GM18951 (cell line): Measurements from ENCODE around the gene CNEP1R1.

Experiments used
- POLR2A ChIP-seq: IDR thresholded peaks from 4 replicates; pipeline ENCODE4 v1.6.1; 2011; ENCODE audit warnings: mild to moderate bottlenecking; ENCODE audit not compliant: insufficient read length, insufficient read depth; ENCODE audit errors: extremely low read depth
- in situ Hi-C: fragments of 300-500 bp; cut with MboI; formaldehyde crosslinking; loops from one replicate; pipeline ENCODE4 v1.12.0; 2022; ENCODE audit warnings: low sequenced_read_pairs, mixed read lengths, inconsistent platforms; ENCODE audit not compliant: unreplicated experiment

Gene CNEP1R1

DNA sequence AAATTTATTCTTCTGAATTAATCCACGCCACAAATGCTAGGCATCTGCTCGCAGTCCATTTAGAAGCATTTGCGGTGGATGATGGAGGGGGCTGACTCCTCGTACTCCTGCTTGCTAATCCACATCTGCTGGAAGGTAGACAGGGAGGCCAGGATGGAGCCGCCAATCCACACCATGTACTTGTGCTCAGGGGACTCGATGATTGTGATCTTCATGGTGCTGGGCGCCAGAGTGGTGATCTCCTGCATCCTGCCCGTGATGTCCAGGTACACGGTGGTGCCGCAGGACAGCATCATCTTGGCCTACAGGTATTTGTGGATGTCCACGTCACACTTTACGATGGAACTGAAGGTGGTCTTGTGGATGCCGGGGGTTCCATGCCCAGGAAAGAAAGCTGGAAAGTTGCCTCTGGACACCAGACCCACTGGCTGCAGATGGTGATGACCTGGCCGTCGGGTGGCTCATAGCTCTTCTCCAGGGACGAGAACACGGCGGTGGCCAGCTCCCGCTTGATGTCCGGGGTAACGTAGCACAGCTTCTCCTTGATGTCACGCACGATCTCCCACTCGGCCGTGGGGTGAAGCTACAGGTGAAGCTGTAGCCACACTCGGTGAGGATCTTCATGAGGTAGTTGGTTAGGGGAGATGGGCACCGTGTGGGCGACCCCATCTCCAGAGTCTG lies 33.2 kb downstream of the CNEP1R1 start:
- in situ Hi-C loops: no loop called here
- no peak for TF ChIP-seq POLR2A

DNA sequence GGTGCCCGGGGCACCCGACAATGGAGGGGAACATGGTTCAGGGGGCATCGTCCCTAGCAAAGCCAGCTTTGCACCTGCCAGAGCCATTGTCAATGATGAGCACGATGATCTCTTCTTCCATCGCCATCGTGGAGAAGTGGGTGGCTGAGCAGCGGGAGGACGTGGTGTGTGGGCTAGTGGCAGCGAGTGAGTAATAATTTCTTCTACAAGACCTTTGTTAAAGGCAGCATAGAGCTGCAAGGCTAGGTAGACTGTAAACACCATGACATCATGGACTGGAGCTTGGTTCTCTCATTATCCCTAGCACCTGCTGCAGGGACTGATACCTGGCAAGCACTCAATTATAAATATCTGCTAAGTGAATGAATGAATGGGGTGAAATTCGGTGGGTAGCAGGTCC lies 34.1 kb downstream of the CNEP1R1 start:
- in situ Hi-C loops: no loop called here
- no peak for TF ChIP-seq POLR2A

- TF ChIP-seq POLR2A: no peak
- in situ Hi-C loops: loop anchor here (10.0 kb wide), 1 partner anchor 145 kb away; no protein-coding TSS in a partner anchor
Measured at GRCh38 chr16:50059669-50060068, 34.6 kb downstream of the CNEP1R1 start.

- TF ChIP-seq POLR2A: no peak
- in situ Hi-C loops: loop anchor here (10.0 kb wide), 1 partner anchor 143 kb away; no protein-coding TSS in a partner anchor
Measured at GRCh38 chr16:50061326-50061725, 36.3 kb downstream of the CNEP1R1 start.

DNA sequence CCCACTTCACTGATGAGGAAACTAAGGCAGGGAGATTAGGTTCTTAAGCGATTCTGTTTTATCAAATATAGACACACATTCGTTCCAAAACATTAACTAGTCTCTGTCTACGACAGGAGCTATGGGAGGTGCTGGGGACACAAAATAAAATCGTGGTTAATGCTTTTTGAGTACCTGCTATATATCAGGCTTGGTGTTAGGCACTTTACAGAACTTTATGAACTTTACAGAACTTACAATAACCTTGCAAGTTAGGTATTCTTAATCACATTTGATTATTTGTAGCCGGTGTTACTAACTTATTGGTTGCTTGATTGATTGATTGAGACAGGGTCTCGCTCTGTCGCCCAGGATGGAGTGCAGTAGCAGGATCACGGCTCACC lies 40.2 kb downstream of the CNEP1R1 start:
- no peak for TF ChIP-seq POLR2A
- in situ Hi-C loops: loop anchor here (10.0 kb wide), 1 partner anchor 140 kb away; no protein-coding TSS in a partner anchor

- in situ Hi-C loops: loop anchor here (10.0 kb wide), 1 partner anchor 139 kb away; no protein-coding TSS in a partner anchor
- peak; percentile 82 for TF ChIP-seq POLR2A
Measured at GRCh38 chr16:50065624-50066481, 40.8 kb downstream of the CNEP1R1 start, which contains the start of gene HEATR3. Gene HEATR3, plus strand, starts transcription at chr16:50065970. Its CDS starts 162 bp downstream, at chr16:50066132.

- no peak for TF ChIP-seq POLR2A
- in situ Hi-C loops: loop anchor here (10.0 kb wide), 1 partner anchor 138 kb away; no protein-coding TSS in a partner anchor
Measured at GRCh38 chr16:50066482-50067289, 41.7 kb downstream of the CNEP1R1 start.

DNA sequence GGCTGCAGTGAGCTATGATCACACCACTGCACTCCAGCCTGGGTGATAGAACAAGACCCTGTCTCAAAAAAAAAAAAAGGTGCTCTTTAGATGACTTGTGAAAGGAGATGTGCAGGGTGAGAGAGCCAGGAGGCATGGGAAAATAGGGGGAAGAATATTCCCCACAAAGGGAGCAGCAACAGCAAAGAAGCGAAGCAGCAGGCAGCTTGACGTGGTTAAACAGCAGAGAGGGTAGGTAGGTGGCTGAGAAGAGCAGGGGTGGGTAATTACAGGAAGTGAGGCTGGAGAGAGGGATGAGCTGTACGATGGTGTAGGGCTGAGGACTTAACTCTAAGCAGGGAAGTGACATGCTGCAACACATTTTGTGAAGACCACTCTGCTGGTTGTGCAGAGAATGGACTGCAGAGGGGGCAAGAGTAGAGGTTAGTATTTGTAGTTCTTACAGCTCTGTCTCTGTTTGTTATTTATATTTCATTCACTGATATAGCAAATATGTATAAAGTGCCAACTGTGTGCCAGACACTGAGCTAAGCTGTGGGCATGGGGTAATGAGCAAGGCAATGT lies 42.3 kb downstream of the CNEP1R1 start:
- no peak for TF ChIP-seq POLR2A
- in situ Hi-C loops: loop anchor here (10.0 kb wide), 1 partner anchor 137 kb away; no protein-coding TSS in a partner anchor

DNA sequence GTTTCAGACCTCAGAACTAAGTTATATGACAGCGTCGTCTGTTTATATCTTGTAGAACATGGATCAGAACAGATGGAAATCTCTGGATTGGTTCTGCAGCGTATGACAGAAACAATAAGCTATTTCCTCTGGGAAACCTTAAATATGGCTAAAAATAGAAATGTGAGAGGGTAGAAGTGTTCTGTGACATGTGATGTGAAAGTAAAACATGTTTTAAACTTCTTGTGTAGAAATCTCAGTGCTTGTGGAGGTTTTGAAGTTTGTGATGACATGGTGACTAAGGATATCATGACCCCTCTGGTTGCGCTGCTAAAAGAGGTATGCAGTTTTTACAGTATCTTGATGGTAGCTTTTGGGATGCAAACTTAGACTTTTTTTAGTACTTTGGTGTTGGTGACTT lies 43.5 kb downstream of the CNEP1R1 start:
- in situ Hi-C loops: loop anchor here (10.0 kb wide), 1 partner anchor 136 kb away; no protein-coding TSS in a partner anchor
- TF ChIP-seq POLR2A: no peak

DNA sequence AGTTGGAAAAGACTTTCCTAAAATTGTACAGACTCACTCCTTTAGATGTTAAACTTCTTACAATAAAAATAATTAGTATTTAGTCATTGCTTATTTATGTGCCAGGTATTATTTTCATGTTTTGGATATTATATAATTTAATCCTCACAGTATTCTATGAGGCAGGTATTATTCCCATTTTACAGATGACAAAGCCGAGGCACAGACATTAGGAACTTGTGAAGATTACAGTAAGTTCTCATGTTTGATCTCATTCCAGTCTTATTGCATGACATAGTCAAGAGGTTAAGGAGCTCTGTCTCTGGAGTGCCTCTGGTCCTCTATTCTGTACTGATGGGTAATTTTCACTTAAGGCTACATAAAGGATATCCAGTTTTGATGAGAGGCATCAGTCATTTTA lies 44.0 kb downstream of the CNEP1R1 start:
- no peak for TF ChIP-seq POLR2A
- in situ Hi-C loops: loop anchor here (10.0 kb wide), 1 partner anchor 136 kb away; no protein-coding TSS in a partner anchor

- TF ChIP-seq POLR2A: no peak
- in situ Hi-C loops: no loop called here
Measured at GRCh38 chr16:50071075-50071671, 46.1 kb downstream of the CNEP1R1 start.

DNA sequence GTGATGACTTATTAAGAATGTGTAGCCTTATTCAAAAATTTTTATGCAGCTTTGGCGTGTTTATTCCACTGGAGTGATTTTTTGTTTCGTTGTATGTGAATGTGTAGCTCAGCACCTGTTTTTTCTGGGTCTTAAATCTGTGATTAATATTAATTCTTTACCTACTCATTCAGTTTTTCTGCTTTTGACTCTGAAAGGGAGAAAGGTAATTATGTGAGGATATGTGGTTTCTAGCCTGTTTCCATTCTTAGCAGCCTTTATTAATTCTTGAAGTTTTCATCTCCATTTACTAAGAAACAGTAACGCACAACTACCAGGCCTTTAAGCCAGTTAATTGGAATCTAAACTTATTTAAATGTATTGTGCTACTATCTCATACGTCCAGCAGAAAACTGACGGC lies 47.7 kb downstream of the CNEP1R1 start:
- in situ Hi-C loops: no loop called here
- no peak for TF ChIP-seq POLR2A

DNA sequence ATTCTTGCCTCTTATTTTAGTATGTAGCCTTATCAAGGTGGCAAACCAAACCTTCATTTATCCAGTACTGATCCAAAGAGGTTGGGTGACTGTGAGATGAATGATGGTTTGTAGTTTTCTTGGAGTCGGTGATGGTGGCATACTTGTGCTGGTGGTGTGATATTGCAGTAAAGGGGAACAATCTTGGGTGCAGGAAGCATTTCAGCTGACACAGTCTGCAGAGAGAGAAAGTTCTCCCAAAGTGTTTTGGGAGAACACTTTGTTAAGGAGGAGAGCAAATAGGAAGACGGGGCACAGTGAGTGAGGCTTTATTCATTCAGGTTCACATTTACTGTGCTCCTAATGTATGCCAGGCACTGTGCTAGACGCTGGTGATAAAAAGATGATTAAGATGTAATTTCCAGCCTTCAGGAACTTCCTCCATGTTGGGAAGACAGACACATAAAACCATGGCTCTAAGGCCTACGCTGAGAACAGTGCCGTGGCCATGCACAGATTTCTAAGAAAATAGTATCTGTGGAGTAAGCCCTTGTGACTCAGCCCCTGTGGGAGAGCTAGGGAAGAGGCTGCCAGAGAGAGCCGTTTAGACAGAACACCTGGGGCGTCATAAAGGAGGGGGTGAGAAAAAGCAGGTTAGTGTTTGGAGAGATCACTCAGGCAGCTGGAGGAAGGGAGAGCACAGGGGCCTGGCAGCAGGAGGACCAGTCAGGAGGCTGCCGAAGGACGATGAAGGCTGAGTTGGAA lies 54.5 kb downstream of the CNEP1R1 start:
- TF ChIP-seq POLR2A: no peak
- in situ Hi-C loops: no loop called here
